H1 (cell line): ENCODE data around the gene ZNF513. TPM values are rescaled to one million over a fixed set of nuclear protein-coding genes. Genes with fewer than 3 reads are reported as not detected.

Experiments
- CTCF ChIA-PET: fragments of 300-600 bp; sonication (Branson Sonifier 250); formaldehyde crosslinking; loops from one replicate; lab custom pipeline; 2021; ENCODE audit not compliant: partially characterized antibody; lab: Charles Lee
- POLR2A ChIA-PET: fragments of 300-600 bp; sonication (Branson Sonifier 250); formaldehyde crosslinking; loops from one replicate; lab custom pipeline; 2021; ENCODE audit warnings: inconsistent platforms; ENCODE audit not compliant: partially characterized antibody; lab: Charles Lee
- DNase-seq, 2 experiments: peaks; one replicate each; pipeline versions ENCODE4 v3.0.0 to v3.0.0-alpha.2; 2010 to 2022; ENCODE audit warnings: low spot score in 2 of 2, low read depth in 1 of 2, mixed read lengths in 1 of 2
- FAIRE-seq: peaks from 2 replicates; lab custom pipeline; 2011; peaks lifted over from hg19 to GRCh38; lab: Jason Lieb, UNC
- H2AFZ ChIP-seq: 2 replicates; pipeline ENCODE4 v1.8.1; 2012; ENCODE audit warnings: low read length, inconsistent platforms
- H2AK5ac ChIP-seq: 2 replicates; pipeline ENCODE4 v1.6.1; 2013; ENCODE audit warnings: low read depth, low read length
- H2BK120ac ChIP-seq: replicated peaks from 2 replicates; pipeline ENCODE3; 2013; ENCODE audit warnings: low read depth, low read length, inconsistent platforms
- H2BK12ac ChIP-seq: 2 replicates; pipeline ENCODE4 v1.6.1; 2013; ENCODE audit warnings: low read depth, low read length
- H2BK15ac ChIP-seq: 2 replicates; pipeline ENCODE4 v1.6.1; 2013; ENCODE audit warnings: low read length
- H2BK20ac ChIP-seq: 2 replicates; pipeline ENCODE4 v1.6.1; 2013; ENCODE audit warnings: low read length
- H2BK5ac ChIP-seq: 2 replicates; pipeline ENCODE4 v1.6.1; 2013; ENCODE audit warnings: low read depth, low read length
- H3K14ac ChIP-seq: 2 replicates; pipeline ENCODE4 v1.6.1; 2013; ENCODE audit warnings: inconsistent platforms; ENCODE audit not compliant: insufficient read length
- H3K18ac ChIP-seq: 2 replicates; pipeline ENCODE4 v1.6.1; 2013; ENCODE audit warnings: low read length; ENCODE audit errors: extremely low read depth
- H3K23ac ChIP-seq: 2 replicates; pipeline ENCODE4 v1.6.1; 2013; ENCODE audit warnings: inconsistent platforms; ENCODE audit not compliant: insufficient read length
- H3K23me2 ChIP-seq: 2 replicates; pipeline ENCODE4 v1.6.1; 2013; ENCODE audit warnings: low read depth, low read length
- H3K27ac ChIP-seq: 2 replicates; pipeline ENCODE4 v1.6.1; 2011; ENCODE audit warnings: low read depth, low read length, inconsistent platforms
- H3K27me3 ChIP-seq, 4 experiments: replicated peaks in 1 of 4; 1 replicate in 1 of 4; 2 replicates in 3 of 4; pipeline versions ENCODE4 v1.6.1 to v1.8.1; 2011 to 2013; ENCODE audit warnings: low read length in 3 of 4, mild to moderate bottlenecking in 3 of 4, inconsistent platforms in 2 of 4, mixed read lengths in 2 of 4, moderate library complexity in 1 of 4; ENCODE audit not compliant: control insufficient read depth in 3 of 4, insufficient read depth in 3 of 4; ENCODE audit errors: extremely low read depth in 1 of 4
- H3K36me3 ChIP-seq, 4 experiments: 2 replicates each; pipeline versions ENCODE4 v1.6.1 to v1.8.1; 2011 to 2013; ENCODE audit warnings: mild to moderate bottlenecking in 4 of 4, low read length in 3 of 4, moderate library complexity in 2 of 4, control low read depth in 1 of 4, inconsistent platforms in 1 of 4; ENCODE audit not compliant: insufficient read depth in 4 of 4, control insufficient read depth in 2 of 4
- H3K4ac ChIP-seq: replicated peaks from 2 replicates; pipeline ENCODE3; 2013; ENCODE audit warnings: low read length, low read depth, mixed read lengths, inconsistent platforms; ENCODE audit not compliant: insufficient read length
- H3K4me1 ChIP-seq, 4 experiments: replicated peaks in 1 of 4; 1 replicate in 1 of 4; 2 replicates in 3 of 4; pipeline versions ENCODE4 v1.6.1 to v1.8.1; 2011 to 2013; ENCODE audit warnings: low read length in 3 of 4, inconsistent platforms in 2 of 4, mixed read lengths in 1 of 4; ENCODE audit not compliant: insufficient read depth in 4 of 4, control insufficient read depth in 3 of 4
- H3K4me2 ChIP-seq, 2 experiments: 2 replicates each; pipeline versions ENCODE4 v1.6.1 to v1.8.1; 2011 to 2013; ENCODE audit warnings: low read depth in 2 of 2, low read length in 2 of 2, control low read depth in 1 of 2, inconsistent platforms in 1 of 2, mild to moderate bottlenecking in 1 of 2; ENCODE audit not compliant: insufficient read depth in 1 of 2
- H3K4me3 ChIP-seq, 4 experiments: fragments of 200-600, 300-600 bp in 1 of 4; sonication (generic), shearing (Covaris generic), sonication (Bioruptor Twin) in 1 of 4; 2 replicates each; pipeline versions ENCODE4 v1.5.1 to v1.8.1; 2011 to 2016; ENCODE audit warnings: low read length in 4 of 4, low read depth in 3 of 4, control low read depth in 2 of 4, inconsistent platforms in 2 of 4, mild to moderate bottlenecking in 2 of 4, mixed read lengths in 1 of 4, moderate library complexity in 1 of 4; ENCODE audit not compliant: insufficient read depth in 2 of 4; ENCODE audit errors: extremely low read depth in 1 of 4
- H3K56ac ChIP-seq: replicated peaks from 2 replicates; pipeline ENCODE3; 2013; ENCODE audit warnings: low read depth, mild to moderate bottlenecking, mixed read lengths, low read length, inconsistent platforms; ENCODE audit not compliant: insufficient read length
- H3K79me1 ChIP-seq: 2 replicates; pipeline ENCODE4 v1.6.1; 2013; ENCODE audit warnings: low read depth, low read length, control low read depth
- H3K79me2 ChIP-seq, 2 experiments: 2 replicates each; pipeline versions ENCODE4 v1.6.1 to v1.8.1; 2012 to 2013; ENCODE audit warnings: low read length in 2 of 2, mild to moderate bottlenecking in 2 of 2, inconsistent platforms in 1 of 2; ENCODE audit not compliant: insufficient read depth in 2 of 2, control insufficient read depth in 1 of 2
- H3K9ac ChIP-seq, 4 experiments: replicated peaks in 1 of 4; 1 replicate in 1 of 4; 2 replicates in 3 of 4; pipeline versions ENCODE4 v1.6.1 to v1.8.1; 2011 to 2013; ENCODE audit warnings: low read depth in 3 of 4, low read length in 3 of 4, control low read depth in 2 of 4, mild to moderate bottlenecking in 2 of 4, moderate library complexity in 2 of 4, inconsistent platforms in 1 of 4; ENCODE audit errors: extremely low read depth in 1 of 4
- H3K9me3 ChIP-seq, 2 experiments: 2 replicates each; pipeline versions ENCODE4 v1.6.1 to v1.8.1; 2012 to 2013; ENCODE audit warnings: mild to moderate bottlenecking in 2 of 2, moderate library complexity in 2 of 2, control low read depth in 1 of 2, inconsistent platforms in 1 of 2, low read depth in 1 of 2, low read length in 1 of 2, mixed read lengths in 1 of 2; ENCODE audit not compliant: insufficient read depth in 2 of 2
- H4K20me1 ChIP-seq, 2 experiments: replicated peaks in 1 of 2; 2 replicates each; pipeline versions ENCODE3 to v1.8.1; 2011 to 2013; ENCODE audit warnings: inconsistent platforms in 2 of 2, low read length in 2 of 2, mild to moderate bottlenecking in 1 of 2; ENCODE audit not compliant: insufficient read depth in 2 of 2, control insufficient read depth in 1 of 2
- H4K5ac ChIP-seq: 2 replicates; pipeline ENCODE4 v1.6.1; 2013; ENCODE audit warnings: low read length, low read depth, mixed read lengths, inconsistent platforms; ENCODE audit not compliant: insufficient read length
- H4K8ac ChIP-seq: 2 replicates; pipeline ENCODE4 v1.8.0; 2013; ENCODE audit warnings: mild to moderate bottlenecking, moderate library complexity, low read length, inconsistent platforms; ENCODE audit not compliant: insufficient read depth; ENCODE audit errors: extremely low read depth
- H4K91ac ChIP-seq: replicated peaks from 2 replicates; pipeline ENCODE3; 2013; ENCODE audit warnings: low read length, mixed read lengths, inconsistent platforms; ENCODE audit not compliant: insufficient read length
- CBX8 ChIP-seq: fragments of 300-800, 300-1000 bp; sonication (generic); IDR thresholded peaks from 2 replicates; pipeline ENCODE4 v1.7.1; 2016; ENCODE audit warnings: low read depth, low read length, borderline replicate concordance
- CEBPB ChIP-seq: IDR thresholded peaks from 2 replicates; pipeline ENCODE4 v1.6.1; 2012; ENCODE audit warnings: low read depth, low read length
- FOSL1 ChIP-seq: IDR thresholded peaks from 2 replicates; pipeline ENCODE4 v1.6.1; 2011; ENCODE audit warnings: mild to moderate bottlenecking, low read depth, low read length, moderate library complexity; ENCODE audit not compliant: insufficient read depth
- KDM5A ChIP-seq: fragments of 200-600 bp; IDR thresholded peaks from 2 replicates; pipeline ENCODE4 v1.7.1; 2012; ENCODE audit warnings: mild to moderate bottlenecking, low read length, inconsistent platforms, mixed read lengths
- MAFK ChIP-seq: IDR thresholded peaks from 2 replicates; pipeline ENCODE4 v1.6.1; 2012; ENCODE audit warnings: low read depth, mild to moderate bottlenecking, improper control_type of control experiment, low read length
- POLR2A ChIP-seq, 2 experiments: IDR thresholded peaks; 1 replicate in 1 of 2; 2 replicates in 1 of 2; pipeline ENCODE4 v1.6.1; 2011; ENCODE audit warnings: low read depth in 2 of 2, low read length in 2 of 2, mild to moderate bottlenecking in 2 of 2; ENCODE audit errors: control extremely low read depth in 1 of 2
- POLR2AphosphoS5 ChIP-seq: IDR thresholded peaks from 2 replicates; pipeline ENCODE4 v1.6.1; 2011; ENCODE audit warnings: low read depth, low read length
- POU5F1 ChIP-seq: IDR thresholded peaks from 2 replicates; pipeline ENCODE4 v1.6.1; 2011; ENCODE audit warnings: low read depth, mild to moderate bottlenecking, low read length, moderate library complexity
- SIRT6 ChIP-seq: IDR thresholded peaks from one replicate; pipeline ENCODE4 v1.7.1; 2012; ENCODE audit warnings: low read length, inconsistent platforms
- SRF ChIP-seq: IDR thresholded peaks from 2 replicates; pipeline ENCODE4 v1.6.1; 2011; ENCODE audit warnings: mild to moderate bottlenecking, low read depth, low read length, moderate library complexity
- SUZ12 ChIP-seq: fragments of 200-600 bp; sonication (generic); IDR thresholded peaks from 2 replicates; pipeline ENCODE4 v1.6.1; 2012; ENCODE audit warnings: mild to moderate bottlenecking, inconsistent platforms, low read length, moderate library complexity, mixed read lengths
- WGBS, 2 experiments: shearing (Covaris generic) in 1 of 2; methylation state at CpG; one replicate each; pipeline versions ENCODE4 v1.1.6 to v1.1.7; 2013 to 2015; ENCODE audit warnings: low lambda C conversion rate in 2 of 2, mixed read lengths in 2 of 2, inconsistent platforms in 1 of 2, low coverage in 1 of 2, missing lambda C conversion rate in 1 of 2; ENCODE audit not compliant: insufficient replicate concordance in 2 of 2, insufficient coverage in 1 of 2, insufficient read length in 1 of 2; ENCODE audit errors: extremely low coverage in 1 of 2, missing lambda C conversion rate in 1 of 2; 5-methylcytosine and 5-hydroxymethylcytosine counted together
- polyA plus RNA-seq, 7 experiments: library from polyadenylated mRNA; depleted of rRNA in 3 of 7; stranded (reverse) in 5 of 7; unstranded in 2 of 7; fragments of >200 nt in 5 of 7; fragments of 200-250 nt in 2 of 7; gene quantifications; 1 replicate in 5 of 7; 2 replicates in 1 of 7; 4 replicates in 1 of 7; pipeline versions ENCODE4 v1.2.1 to v1.2.3, GENCODE V29; 2011 to 2013; ENCODE audit warnings: missing spikeins in 2 of 7, mixed read lengths in 2 of 7
- total RNA-seq: library from RNA; stranded (reverse); fragmentation: NEBNext Ultra II Directional; extraction: Animal tissue kit (Norgen Biotek cat#: 25700); gene quantifications from 2 replicates; pipeline ENCODE4 v1.2.1, GENCODE V29; 2021

Gene ZNF513
- total and polyA plus RNA-seq, 2 of the 8 experiments (the other 6 are each of a cell fraction or from before 2014, with no cell fraction given) = 17.3 to 29.5 TPM

DNA sequence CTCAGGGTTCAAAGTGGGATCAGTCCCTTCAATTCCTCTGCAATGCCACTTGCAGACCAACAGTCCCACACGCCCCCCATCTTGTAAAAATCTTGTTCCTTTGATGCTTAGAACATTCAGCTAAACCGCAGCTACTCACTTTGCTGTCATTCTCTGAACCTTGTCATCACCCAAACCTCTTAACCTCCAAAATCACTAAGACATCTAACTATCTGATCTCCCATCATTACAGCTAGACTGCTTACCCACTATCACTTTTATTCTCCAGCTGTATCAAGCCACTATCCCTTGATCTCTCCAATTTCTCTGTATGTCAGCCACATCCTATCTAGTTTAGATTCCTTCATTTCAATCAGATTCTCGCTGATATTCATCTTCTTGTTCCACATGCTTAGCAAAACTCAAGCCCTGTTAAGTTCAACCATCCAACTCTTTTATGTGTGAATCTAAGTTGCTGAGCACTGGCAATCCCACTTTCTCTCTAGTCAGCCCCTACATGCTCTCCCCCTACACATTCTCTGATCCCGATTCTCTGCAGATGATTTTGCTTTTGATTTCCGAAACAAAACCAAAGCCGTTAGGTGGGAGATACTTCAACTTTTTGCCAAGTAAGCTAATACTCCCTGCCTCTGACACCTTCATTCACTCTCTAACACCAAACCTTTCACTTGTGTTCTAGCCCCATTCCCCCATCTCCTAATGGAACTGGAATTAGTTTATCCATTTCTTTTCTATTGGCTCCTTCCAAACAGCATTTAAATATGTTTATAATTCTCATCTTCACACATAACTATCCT lies 28.5 kb downstream of the ZNF513 start:
- TF ChIP-seq KDM5A (no peak), SUZ12 (no peak), FOSL1 (no peak), SIRT6 (no peak), MAFK (no peak), SRF (no peak), POLR2A (IDR thresholded peaks at IDR 0.05; ENCODE audit: control extremely low read depth in 1 of 2, low read depth in 2 of 2, low read length in 2 of 2) (no peak), POU5F1 (no peak), CEBPB (no peak), CBX8 (no peak), POLR2AphosphoS5 (no peak)
- CTCF ChIA-PET = interaction anchor here (0.9 to 2.5 kb wide), 3 partner anchors 11 to 78 kb away, joined by 3 to 8 read pairs (median 3); no protein-coding TSS in a partner anchor
- no peaks in the 10 kb centered on the region for H3K9me3 ChIP-seq

More for the DNA sequence above, 28.5 kb downstream of the ZNF513 start:
- no peak overlapping the region for H4K91ac ChIP-seq
- no peak overlapping the region for H2AK5ac ChIP-seq
- H2AFZ ChIP-seq = no peak overlapping the region
- no peak overlapping the region for H3K27ac ChIP-seq
- H3K23ac ChIP-seq = no peak overlapping the region
- no peak overlapping the region for H2BK20ac ChIP-seq
- FAIRE-seq = no peak
- no peak overlapping the region for H4K5ac ChIP-seq
- no peaks in the 10 kb centered on the region; the same call in 1 of the 2 replicates for H3K79me1 ChIP-seq
- no peak overlapping the region for H4K8ac ChIP-seq
- peaks cover 0 to 5% (median 3%) of the 10 kb centered on the region in 4 experiments; a peak in 3 of 8 replicates for H3K36me3 ChIP-seq
- H3K23me2 ChIP-seq = no peaks in the 10 kb centered on the region
- no peak overlapping the region for H3K14ac ChIP-seq
- H3K4me3 ChIP-seq = no peak overlapping the region
- no peak overlapping the region for H3K4ac ChIP-seq
- POLR2A ChIA-PET = interaction anchor here (1.1 to 9.5 kb wide), 10 partner anchors 9 to 69 kb away, joined by 3 to 135 read pairs (median 9); partner anchors contain the start of genes EIF2B4, MPV17, PPM1G and SNX17
- DNase-seq = no peak
- H2BK15ac ChIP-seq = no peak overlapping the region
- peaks cover 13 to 88% of the 10 kb centered on the region in 2 experiments; a peak in 3 of 4 replicates for H3K79me2 ChIP-seq
- no peak overlapping the region for H2BK120ac ChIP-seq
- H2BK12ac ChIP-seq = no peak overlapping the region
- no peak overlapping the region for H3K4me2 ChIP-seq
- 93% methylated on average over 6 of the region's 6 CpGs; no CpG with 5 or more reads in 1 of the 2 experiments for WGBS, 2 experiments
- no peaks in the 10 kb centered on the region for H3K27me3 ChIP-seq
- no peak overlapping the region for H2BK5ac ChIP-seq
- no peak overlapping the region for H3K56ac ChIP-seq
- H3K9ac ChIP-seq = no peak overlapping the region
- no peak overlapping the region for H3K18ac ChIP-seq
- H4K20me1 ChIP-seq = peaks cover 3 to 4% of the 10 kb centered on the region in 2 experiments
- peaks cover 0 to 6% (median 4%) of the 10 kb centered on the region in 4 experiments; a peak in 4 of 7 replicates for H3K4me1 ChIP-seq
